Measurements from ENCODE around the gene MAGI3.

Gene MAGI3

GRCh38 chr1:113389953-113390834, at the start of gene MAGI3:
MAGI3 (plus strand) TSS chr1:113390515; CDS start chr1:113391034, 519 bp downstream.
- peak; percentile 83 for DNase-seq (ENCODE audit: low read depth)

GRCh38 chr1:113353580-113353979, 36.7 kb upstream of the MAGI3 start:
- no peak for DNase-seq (ENCODE audit: low read depth)

GRCh38 chr1:113363935-113364334, 26.4 kb upstream of the MAGI3 start:
- no peak for DNase-seq (ENCODE audit: low read depth)

- no peak for DNase-seq (ENCODE audit: low read depth)
These were observed 21.3 kb upstream of the MAGI3 start for GRCh38 chr1:113369040-113369439.

GRCh38 chr1:113369699-113370098, 20.6 kb upstream of the MAGI3 start:
- no peak for DNase-seq (ENCODE audit: low read depth)

GRCh38 chr1:113370868-113371267, 19.4 kb upstream of the MAGI3 start:
- no peak for DNase-seq (ENCODE audit: low read depth)

- DNase-seq (ENCODE audit: low read depth), result no peak
These were observed 17.8 kb upstream of the MAGI3 start for GRCh38 chr1:113372546-113372945.

GRCh38 chr1:113373644-113374043, 16.7 kb upstream of the MAGI3 start:
- no peak for DNase-seq (ENCODE audit: low read depth)

GRCh38 chr1:113375878-113376277, 14.4 kb upstream of the MAGI3 start:
- DNase-seq (ENCODE audit: low read depth), result no peak

GRCh38 chr1:113380075-113380474, 10.2 kb upstream of the MAGI3 start:
- no peak for DNase-seq (ENCODE audit: low read depth)

- DNase-seq (ENCODE audit: low read depth), result no peak
These were observed 2.2 kb upstream of the MAGI3 start for GRCh38 chr1:113388017-113388620.

- DNase-seq (ENCODE audit: low read depth), result no peak
These were observed 1.5 kb upstream of the MAGI3 start for GRCh38 chr1:113388621-113389358.

GRCh38 chr1:113389359-113389952, 859 bp upstream of the MAGI3 start:
- DNase-seq (ENCODE audit: low read depth), result no peak

- no peak for DNase-seq (ENCODE audit: low read depth)
These were observed 745 bp downstream of the MAGI3 start for GRCh38 chr1:113390871-113391648.

- no peak for DNase-seq (ENCODE audit: low read depth)
These were observed 1.4 kb downstream of the MAGI3 start for GRCh38 chr1:113391649-113392271.

GRCh38 chr1:113392541-113393128, 2.3 kb downstream of the MAGI3 start:
- DNase-seq (ENCODE audit: low read depth), result no peak

GRCh38 chr1:113394043-113394862, 3.9 kb downstream of the MAGI3 start:
- no peak for DNase-seq (ENCODE audit: low read depth)

GRCh38 chr1:113394863-113395259, 4.5 kb downstream of the MAGI3 start:
- no peak for DNase-seq (ENCODE audit: low read depth)

- no peak for DNase-seq (ENCODE audit: low read depth)
These were observed 5.8 kb downstream of the MAGI3 start for GRCh38 chr1:113396102-113396501.

- no peak for DNase-seq (ENCODE audit: low read depth)
These were observed 6.3 kb downstream of the MAGI3 start for GRCh38 chr1:113396585-113396984.
